ENCODE results near the gene MIDN.

Gene MIDN

GRCh38 chr19:1291761-1292418 lies 43.5 kb downstream of the MIDN start:
- TF ChIP-seq POLR2A (IDR thresholded peaks at IDR 0.05; ENCODE audit: low read depth, low read length), result no peak
- no peak for TF ChIP-seq TAF1 (IDR thresholded peaks at IDR 0.05; ENCODE audit: borderline replicate concordance, low read depth, low read length)
- TF ChIP-seq POLR2AphosphoS5 (IDR thresholded peaks at IDR 0.05; ENCODE audit: low read depth, low read length), result no peak
- FAIRE-seq (peak; percentile 46), DNase-seq (ENCODE audit: insufficient read length) (no peak)

- DNase-seq (ENCODE audit: insufficient read length) (no peak), FAIRE-seq (no peak)
- no peak for TF ChIP-seq POLR2A (IDR thresholded peaks at IDR 0.05; ENCODE audit: low read depth, low read length)
- TF ChIP-seq TAF1 (IDR thresholded peaks at IDR 0.05; ENCODE audit: borderline replicate concordance, low read depth, low read length), result no peak
Observed at GRCh38 chr19:1292419-1293151, 44.2 kb downstream of the MIDN start.

- TF ChIP-seq POLR2AphosphoS5 (IDR thresholded peaks at IDR 0.05; ENCODE audit: low read depth, low read length) (no peak), TAF1 (IDR thresholded peaks at IDR 0.05; ENCODE audit: borderline replicate concordance, low read depth, low read length) (no peak), POLR2A (IDR thresholded peaks at IDR 0.05; ENCODE audit: low read depth, low read length) (no peak)
- DNase-seq (ENCODE audit: insufficient read length), result no peak
- FAIRE-seq, result no peak
Observed at GRCh38 chr19:1293782-1294604, 45.6 kb downstream of the MIDN start.

- TF ChIP-seq TAF1 (IDR thresholded peaks at IDR 0.05; ENCODE audit: borderline replicate concordance, low read depth, low read length) (no peak), POLR2A (IDR thresholded peaks at IDR 0.05; ENCODE audit: low read depth, low read length) (no peak), POLR2AphosphoS5 (IDR thresholded peaks at IDR 0.05; ENCODE audit: low read depth, low read length) (no peak)
- FAIRE-seq (no peak), DNase-seq (ENCODE audit: insufficient read length) (no peak)
Observed at GRCh38 chr19:1294688-1295087, 46.3 kb downstream of the MIDN start.

- FAIRE-seq (no peak), DNase-seq (ENCODE audit: insufficient read length) (peak; percentile 68)
- no peak for TF ChIP-seq TAF1 (IDR thresholded peaks at IDR 0.05; ENCODE audit: borderline replicate concordance, low read depth, low read length)
- no peak for TF ChIP-seq POLR2AphosphoS5 (IDR thresholded peaks at IDR 0.05; ENCODE audit: low read depth, low read length)
- TF ChIP-seq POLR2A (IDR thresholded peaks at IDR 0.05; ENCODE audit: low read depth, low read length), result no peak
Observed at GRCh38 chr19:1295169-1296012, 47.0 kb downstream of the MIDN start.

GRCh38 chr19:1296078-1296477 lies 47.7 kb downstream of the MIDN start:
- TF ChIP-seq POLR2A (IDR thresholded peaks at IDR 0.05; ENCODE audit: low read depth, low read length), result no peak
- no peak for TF ChIP-seq TAF1 (IDR thresholded peaks at IDR 0.05; ENCODE audit: borderline replicate concordance, low read depth, low read length)
- TF ChIP-seq POLR2AphosphoS5 (IDR thresholded peaks at IDR 0.05; ENCODE audit: low read depth, low read length), result no peak
- FAIRE-seq (no peak), DNase-seq (ENCODE audit: insufficient read length) (no peak)

GRCh38 chr19:1296575-1297271 lies 48.3 kb downstream of the MIDN start:
- no peak for DNase-seq (ENCODE audit: insufficient read length)
- TF ChIP-seq POLR2AphosphoS5 (IDR thresholded peaks at IDR 0.05; ENCODE audit: low read depth, low read length), result no peak
- FAIRE-seq, result no peak

- FAIRE-seq (no peak), DNase-seq (ENCODE audit: insufficient read length) (no peak)
- TF ChIP-seq TAF1 (IDR thresholded peaks at IDR 0.05; ENCODE audit: borderline replicate concordance, low read depth, low read length) (no peak), POLR2AphosphoS5 (IDR thresholded peaks at IDR 0.05; ENCODE audit: low read depth, low read length) (no peak), POLR2A (IDR thresholded peaks at IDR 0.05; ENCODE audit: low read depth, low read length) (no peak)
Observed at GRCh38 chr19:1298235-1298634, 49.9 kb downstream of the MIDN start.

DNA sequence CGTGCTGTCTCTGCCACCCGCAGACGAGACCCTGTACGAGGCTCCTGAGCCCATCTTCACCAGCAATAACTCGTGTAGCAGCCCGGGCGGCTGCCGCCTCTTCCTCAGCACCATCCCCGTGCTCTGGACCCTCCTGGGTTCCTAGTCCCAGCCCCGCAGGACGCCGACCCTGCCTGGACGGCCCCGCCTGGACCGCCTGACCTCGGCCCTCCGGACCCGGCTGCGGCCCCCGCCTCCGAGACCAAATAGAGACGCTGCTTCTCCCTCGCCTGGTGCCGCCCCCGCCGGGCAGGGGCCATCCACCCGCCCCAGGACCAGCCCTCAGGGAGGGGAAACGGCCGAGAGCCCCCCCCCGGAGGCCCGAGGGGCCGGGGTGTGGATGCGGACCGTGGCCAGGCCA lies 51.4 kb downstream of the MIDN start:
- FAIRE-seq (no peak), DNase-seq (ENCODE audit: insufficient read length) (no peak)
- TF ChIP-seq POLR2A (IDR thresholded peaks at IDR 0.05; ENCODE audit: low read depth, low read length) (no peak), TAF1 (IDR thresholded peaks at IDR 0.05; ENCODE audit: borderline replicate concordance, low read depth, low read length) (no peak), POLR2AphosphoS5 (IDR thresholded peaks at IDR 0.05; ENCODE audit: low read depth, low read length) (no peak)

DNA sequence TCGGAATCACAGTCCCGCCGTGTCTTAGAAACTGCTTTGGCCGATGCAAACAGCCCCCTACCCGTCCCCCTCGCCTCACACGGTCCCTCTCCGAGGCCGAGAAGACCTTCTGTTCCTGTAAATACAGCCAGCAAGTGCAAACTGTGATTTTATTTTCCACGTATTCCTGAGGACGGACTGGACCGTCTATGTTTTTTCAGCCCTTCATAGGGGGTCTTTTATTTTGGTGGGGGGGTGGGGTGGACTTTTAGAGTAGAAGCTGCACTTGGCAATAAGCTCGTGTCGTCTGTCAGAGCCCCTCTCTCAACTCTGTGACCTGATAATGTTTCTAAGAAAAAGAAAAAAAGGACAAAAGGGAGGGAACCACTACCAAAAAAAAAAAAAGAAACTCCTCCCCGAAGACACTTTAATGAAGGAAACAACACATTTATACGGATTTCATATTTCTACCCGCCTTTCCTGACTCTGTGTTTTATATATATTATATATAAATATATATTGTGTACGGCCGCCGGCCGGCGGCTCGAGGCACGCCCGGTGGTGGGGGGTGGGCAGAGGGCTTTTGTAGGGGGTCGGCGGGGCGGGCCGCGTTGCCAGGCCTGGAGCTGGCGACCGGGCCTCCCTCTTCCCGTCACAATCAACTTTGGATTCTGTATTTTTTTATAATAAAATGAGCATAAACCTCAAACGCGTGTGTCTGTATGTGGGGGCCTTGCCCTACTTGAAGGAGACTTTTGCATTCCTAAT lies 52.5 kb downstream of the MIDN start:
- TF ChIP-seq POLR2AphosphoS5 (IDR thresholded peaks at IDR 0.05; ENCODE audit: low read depth, low read length), result no peak
- no peak for TF ChIP-seq POLR2A (IDR thresholded peaks at IDR 0.05; ENCODE audit: low read depth, low read length)
- TF ChIP-seq TAF1 (IDR thresholded peaks at IDR 0.05; ENCODE audit: borderline replicate concordance, low read depth, low read length), result no peak
- DNase-seq (ENCODE audit: insufficient read length) (no peak), FAIRE-seq (no peak)

Measured in GM12892 (cell line).